ENCODE results near the gene TATDN2.
"Not testable (repeated sequence)": the region's sequence is repeated elsewhere in the genome, so short reads cannot be mapped to it uniquely, and the experiment has no call there.

TATDN2 gene

GRCh38 chr3:10269443-10269842 lies 21.2 kb downstream of the TATDN2 start:
- Mint-ChIP-seq H3K4me1 (ENCODE audit: low read depth) (peaks cover 33% of the 10 kb centered on the region), H3K27me3 (ENCODE audit: low read depth) (no peaks in the 10 kb centered on the region), H3K4me3 (no peak overlapping the region), H3K9me3 (no peaks in the 10 kb centered on the region), H3K27ac (no peak overlapping the region), H3K36me3 (ENCODE audit: low read depth) (peaks cover 61% of the 10 kb centered on the region)
- no peak for DNase-seq (ENCODE audit: low spot score)

DNA sequence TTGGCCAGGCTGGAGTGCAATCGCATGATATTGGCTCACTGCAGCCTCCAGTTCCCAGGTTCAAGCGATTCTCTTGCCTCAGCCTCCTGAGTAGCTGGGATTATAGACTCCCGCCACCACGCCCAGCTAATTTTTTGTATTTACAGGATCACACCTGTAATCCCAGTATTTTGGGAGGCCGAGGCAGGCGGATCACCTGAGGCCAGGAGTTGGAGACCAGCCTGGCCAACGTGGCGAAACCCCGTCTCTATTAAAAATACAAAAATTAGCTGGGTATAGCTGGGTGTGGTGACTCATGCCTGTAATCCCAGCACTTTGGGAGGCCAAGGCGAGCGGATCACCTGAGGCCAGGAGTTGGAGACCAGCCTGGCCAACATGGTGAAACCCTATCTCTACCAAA lies 24.2 kb downstream of the TATDN2 start:
- not testable (repeated sequence) for H3K27ac Mint-ChIP-seq; H3K27me3 Mint-ChIP-seq (ENCODE audit: low read depth); DNase-seq (ENCODE audit: low spot score); H3K9me3 Mint-ChIP-seq; H3K4me3 Mint-ChIP-seq
- H3K4me1 Mint-ChIP-seq (ENCODE audit: low read depth) = peaks cover 24% of the 10 kb centered on the region
- H3K36me3 Mint-ChIP-seq (ENCODE audit: low read depth) = peaks cover 58% of the 10 kb centered on the region

DNA sequence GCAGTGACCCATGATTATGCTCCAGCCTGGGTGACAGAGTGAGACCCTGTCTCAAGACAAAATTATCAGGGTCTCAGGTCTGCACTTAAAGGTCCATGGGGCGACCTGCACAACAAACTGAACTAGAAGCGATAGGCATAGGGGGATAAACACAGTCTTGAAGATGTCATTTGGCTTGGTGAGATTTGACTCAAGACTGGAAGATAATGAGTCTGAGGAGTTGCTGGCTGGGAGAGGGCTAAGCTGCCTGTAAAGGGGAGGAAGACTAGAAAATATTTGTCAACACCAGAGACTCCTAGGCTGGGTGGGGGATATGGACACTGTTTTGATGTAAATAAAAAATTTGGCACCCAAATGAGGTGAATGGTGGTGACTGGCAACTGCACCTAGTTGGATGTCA lies 24.7 kb downstream of the TATDN2 start:
- no peaks in the 10 kb centered on the region for H3K9me3 Mint-ChIP-seq
- no peak overlapping the region for H3K27ac Mint-ChIP-seq
- peaks cover 21% of the 10 kb centered on the region for H3K4me1 Mint-ChIP-seq (ENCODE audit: low read depth)
- peak overlapping the region; percentile 2 for H3K4me3 Mint-ChIP-seq
- H3K27me3 Mint-ChIP-seq (ENCODE audit: low read depth) = no peaks in the 10 kb centered on the region
- peaks cover 59% of the 10 kb centered on the region for H3K36me3 Mint-ChIP-seq (ENCODE audit: low read depth)
- no peak for DNase-seq (ENCODE audit: low spot score)

DNA sequence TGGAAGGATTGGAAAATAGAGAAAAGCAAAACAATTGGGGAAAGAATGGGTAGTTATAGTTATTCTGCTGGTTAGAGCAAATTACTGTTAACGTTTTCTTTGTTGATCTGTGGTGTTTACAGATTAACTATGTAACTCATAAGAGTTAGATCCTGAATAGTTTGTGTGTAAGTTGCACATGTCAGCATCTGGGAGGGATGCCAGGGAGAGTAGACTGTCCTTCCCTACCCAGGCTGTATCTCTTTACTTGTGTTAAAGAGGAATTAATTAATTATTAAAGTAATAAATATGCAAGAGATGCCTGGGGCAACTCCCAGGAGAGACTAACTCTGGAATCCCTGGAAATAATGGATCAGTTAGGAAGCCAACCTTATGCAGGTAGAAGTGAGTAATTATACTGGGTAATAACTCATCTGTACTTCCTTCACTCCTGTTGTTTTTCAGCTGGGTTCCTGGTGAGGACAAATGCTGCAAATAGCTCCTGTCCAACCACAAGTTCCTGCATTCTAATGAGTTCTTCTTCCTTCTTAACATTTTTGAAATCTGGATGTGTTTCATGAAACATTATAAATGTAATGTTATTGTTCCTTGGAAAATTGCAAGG lies 25.5 kb downstream of the TATDN2 start:
- Mint-ChIP-seq H3K4me1 (ENCODE audit: low read depth) (peaks cover 21% of the 10 kb centered on the region), H3K27me3 (ENCODE audit: low read depth) (no peaks in the 10 kb centered on the region), H3K4me3 (no peak overlapping the region), H3K27ac (no peak overlapping the region), H3K36me3 (ENCODE audit: low read depth) (peaks cover 58% of the 10 kb centered on the region), H3K9me3 (no peaks in the 10 kb centered on the region)
- no peak for DNase-seq (ENCODE audit: low spot score)

DNA sequence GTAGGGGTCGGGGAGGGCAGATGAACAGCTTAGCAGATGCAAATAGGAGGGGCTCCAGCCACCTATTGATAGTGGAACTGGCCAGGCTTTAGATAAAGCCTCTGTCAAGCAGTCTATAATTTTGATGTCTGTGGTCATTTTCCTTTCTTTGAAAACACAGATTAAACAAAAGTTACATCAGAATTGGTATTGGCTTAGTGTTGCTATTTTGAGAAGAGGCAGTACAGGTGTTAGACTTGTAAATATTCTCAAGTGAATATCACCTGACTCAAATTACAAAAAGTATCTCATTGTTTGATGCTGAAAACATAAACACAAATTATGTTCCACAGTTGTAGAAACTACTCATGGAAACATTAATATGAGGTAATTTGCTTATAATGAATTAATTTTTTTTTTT lies 26.3 kb downstream of the TATDN2 start:
- Mint-ChIP-seq H3K4me1 (ENCODE audit: low read depth) (peaks cover 21% of the 10 kb centered on the region), H3K36me3 (ENCODE audit: low read depth) (peaks cover 57% of the 10 kb centered on the region), H3K27me3 (ENCODE audit: low read depth) (no peaks in the 10 kb centered on the region), H3K27ac (no peak overlapping the region), H3K4me3 (no peak overlapping the region), H3K9me3 (no peaks in the 10 kb centered on the region)
- DNase-seq (ENCODE audit: low spot score) = no peak

DNA sequence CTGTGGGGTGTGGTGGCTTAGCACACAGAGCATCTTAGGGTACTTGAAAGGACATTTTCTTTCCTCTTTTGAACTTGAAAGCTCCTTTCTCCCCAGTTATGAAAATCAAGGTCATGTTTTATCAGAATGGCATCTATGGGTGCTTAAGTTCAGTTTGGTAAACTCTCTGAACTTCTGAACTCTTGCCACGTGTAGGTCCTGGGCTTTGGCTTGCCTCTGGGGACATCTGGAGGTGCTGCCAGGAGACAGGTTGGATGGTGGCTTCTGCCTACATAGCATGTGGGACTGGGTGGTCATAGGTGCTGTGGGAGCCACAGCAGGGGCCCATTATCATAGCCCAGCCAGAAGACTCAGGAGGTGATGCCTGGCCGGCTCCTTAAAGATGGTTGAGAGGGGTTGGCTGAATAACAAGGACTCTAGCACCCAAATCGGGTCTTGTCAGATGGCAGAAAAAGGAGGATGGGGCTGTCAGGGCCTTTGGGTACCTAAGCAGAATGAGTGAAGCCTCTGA lies 28.9 kb downstream of the TATDN2 start:
- Mint-ChIP-seq H3K36me3 (ENCODE audit: low read depth) (peaks cover 59% of the 10 kb centered on the region), H3K4me3 (no peak overlapping the region), H3K9me3 (no peaks in the 10 kb centered on the region), H3K4me1 (ENCODE audit: low read depth) (peaks cover 21% of the 10 kb centered on the region), H3K27me3 (ENCODE audit: low read depth) (no peaks in the 10 kb centered on the region), H3K27ac (no peak overlapping the region)
- DNase-seq (ENCODE audit: low spot score) = no peak

DNA sequence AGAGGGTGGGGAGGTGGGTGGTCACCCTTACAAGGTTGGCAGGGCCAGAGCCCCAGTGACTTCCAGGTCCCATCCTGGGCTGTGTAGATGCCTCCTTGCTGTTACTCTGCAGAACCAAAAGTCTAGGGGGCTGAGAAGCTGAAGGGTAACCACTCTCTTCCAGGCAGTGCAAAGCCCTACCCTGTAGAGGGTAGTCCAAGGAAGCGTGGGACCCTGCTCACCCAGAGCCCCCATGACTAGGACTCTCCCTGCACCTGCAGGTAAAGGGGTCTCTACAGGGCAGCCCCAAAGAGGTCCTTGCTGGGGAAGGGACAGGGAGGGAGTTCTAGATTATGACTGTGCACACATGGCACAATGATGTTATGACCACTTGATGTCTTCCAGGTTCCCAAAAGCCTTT lies 30.2 kb downstream of the TATDN2 start:
- no peaks in the 10 kb centered on the region for H3K9me3 Mint-ChIP-seq
- no peak overlapping the region for H3K4me3 Mint-ChIP-seq
- H3K36me3 Mint-ChIP-seq (ENCODE audit: low read depth) = peaks cover 58% of the 10 kb centered on the region
- H3K27me3 Mint-ChIP-seq (ENCODE audit: low read depth) = no peaks in the 10 kb centered on the region
- peaks cover 19% of the 10 kb centered on the region for H3K4me1 Mint-ChIP-seq (ENCODE audit: low read depth)
- DNase-seq (ENCODE audit: low spot score) = no peak
- no peak overlapping the region for H3K27ac Mint-ChIP-seq

DNA sequence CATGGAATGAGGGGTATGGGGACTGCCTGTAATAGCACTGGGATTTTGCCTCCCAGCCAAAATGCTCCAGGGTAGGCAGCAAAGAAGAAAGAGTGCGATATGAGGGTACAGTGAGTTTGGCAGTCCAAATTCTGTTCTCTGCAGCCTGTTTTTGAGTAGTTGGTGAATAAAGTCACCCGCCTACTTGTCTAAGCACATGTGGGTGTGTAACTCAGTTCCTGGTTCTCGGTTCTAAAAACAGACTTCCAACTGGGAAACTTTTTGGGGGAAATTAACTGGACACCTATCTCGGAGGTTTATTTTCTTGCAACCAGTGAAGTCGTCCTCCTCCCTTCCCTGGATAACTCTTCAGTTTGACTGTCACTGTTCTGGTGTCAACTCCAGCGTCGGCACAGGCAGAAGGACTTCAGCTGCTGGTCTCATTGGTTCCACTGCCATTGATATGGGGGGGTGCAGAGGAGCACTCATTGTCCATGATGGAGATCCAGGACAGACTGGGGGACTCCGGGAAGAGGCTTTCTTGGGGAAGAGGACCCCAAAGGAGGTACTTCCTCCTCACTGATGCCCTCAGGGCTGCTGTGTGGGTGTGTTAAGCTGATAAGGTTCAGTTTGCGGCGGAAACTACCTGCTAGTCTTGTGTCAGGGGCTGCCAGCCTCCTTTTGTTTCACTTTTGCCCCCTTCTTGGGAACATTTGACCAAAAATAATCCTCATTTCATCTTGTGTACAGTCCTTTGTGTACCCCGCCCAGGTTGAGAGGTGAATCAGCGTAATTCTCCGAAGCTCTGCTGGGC lies 31.3 kb downstream of the TATDN2 start:
- Mint-ChIP-seq H3K36me3 (ENCODE audit: low read depth) (peaks cover 55% of the 10 kb centered on the region), H3K27me3 (ENCODE audit: low read depth) (no peaks in the 10 kb centered on the region), H3K27ac (no peak overlapping the region), H3K4me1 (ENCODE audit: low read depth) (peaks cover 21% of the 10 kb centered on the region), H3K9me3 (no peaks in the 10 kb centered on the region), H3K4me3 (no peak overlapping the region)
- DNase-seq (ENCODE audit: low spot score) = no peak

DNA sequence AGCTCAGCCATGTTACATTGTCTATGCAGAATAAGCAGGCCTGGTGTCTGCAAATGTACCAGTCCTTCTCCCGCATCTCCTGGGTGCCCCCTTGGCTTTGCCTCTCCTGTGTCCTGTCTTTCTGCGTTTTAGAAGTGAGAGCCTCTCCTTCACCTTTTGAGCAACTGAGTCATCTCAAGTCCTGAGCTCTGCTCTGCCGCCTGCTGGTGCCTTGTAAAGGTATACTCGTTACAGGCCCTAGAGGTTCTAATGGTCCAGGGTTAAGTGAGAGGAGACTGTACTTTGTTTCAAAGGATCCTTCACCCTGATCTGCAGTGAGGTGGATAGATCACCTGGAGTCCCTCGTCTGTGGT lies 31.9 kb downstream of the TATDN2 start:
- Mint-ChIP-seq H3K4me3 (no peak overlapping the region), H3K9me3 (no peaks in the 10 kb centered on the region), H3K4me1 (ENCODE audit: low read depth) (peaks cover 26% of the 10 kb centered on the region), H3K27ac (no peak overlapping the region), H3K36me3 (ENCODE audit: low read depth) (peaks cover 53% of the 10 kb centered on the region), H3K27me3 (ENCODE audit: low read depth) (no peaks in the 10 kb centered on the region)
- no peak for DNase-seq (ENCODE audit: low spot score)

GRCh38 chr3:10280571-10280970 lies 32.3 kb downstream of the TATDN2 start:
- peaks cover 28% of the 10 kb centered on the region for H3K4me1 Mint-ChIP-seq (ENCODE audit: low read depth)
- DNase-seq (ENCODE audit: low spot score) = no peak
- H3K36me3 Mint-ChIP-seq (ENCODE audit: low read depth) = peaks cover 53% of the 10 kb centered on the region
- H3K27ac Mint-ChIP-seq = no peak overlapping the region
- H3K27me3 Mint-ChIP-seq (ENCODE audit: low read depth) = no peaks in the 10 kb centered on the region
- no peaks in the 10 kb centered on the region for H3K9me3 Mint-ChIP-seq
- no peak overlapping the region for H3K4me3 Mint-ChIP-seq

GRCh38 chr3:10281951-10282350 lies 33.7 kb downstream of the TATDN2 start:
- no peak overlapping the region for H3K27ac Mint-ChIP-seq
- peaks cover 58% of the 10 kb centered on the region for H3K36me3 Mint-ChIP-seq (ENCODE audit: low read depth)
- H3K4me1 Mint-ChIP-seq (ENCODE audit: low read depth) = peaks cover 28% of the 10 kb centered on the region
- no peak overlapping the region for H3K4me3 Mint-ChIP-seq
- H3K27me3 Mint-ChIP-seq (ENCODE audit: low read depth) = no peaks in the 10 kb centered on the region
- H3K9me3 Mint-ChIP-seq = no peaks in the 10 kb centered on the region
- DNase-seq (ENCODE audit: low spot score) = no peak

DNA sequence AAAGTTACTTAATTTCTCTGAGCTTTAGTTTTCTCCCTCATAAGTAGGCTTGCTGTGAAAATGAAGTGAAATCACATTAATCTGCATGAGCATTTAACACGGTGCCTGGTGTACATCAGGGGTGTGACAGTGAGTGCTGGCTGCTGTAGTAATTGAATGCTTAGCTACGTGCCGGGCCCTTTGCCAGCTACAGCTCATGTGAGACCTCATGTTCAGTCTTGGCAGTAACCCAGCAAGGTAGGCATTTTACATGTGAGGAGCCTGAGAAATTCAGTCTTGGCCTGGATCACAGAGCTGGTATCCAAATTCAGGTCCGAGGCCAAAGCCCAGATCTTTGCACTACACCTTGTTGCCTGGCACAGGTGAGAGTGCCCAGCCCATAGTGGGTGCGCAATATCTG lies 35.4 kb downstream of the TATDN2 start:
- no peak overlapping the region for H3K4me3 Mint-ChIP-seq
- peaks cover 54% of the 10 kb centered on the region for H3K36me3 Mint-ChIP-seq (ENCODE audit: low read depth)
- peak overlapping the region; percentile 26 for H3K27ac Mint-ChIP-seq
- no peaks in the 10 kb centered on the region for H3K27me3 Mint-ChIP-seq (ENCODE audit: low read depth)
- no peaks in the 10 kb centered on the region for H3K9me3 Mint-ChIP-seq
- H3K4me1 Mint-ChIP-seq (ENCODE audit: low read depth) = peaks cover 26% of the 10 kb centered on the region
- DNase-seq (ENCODE audit: low spot score) = no peak

- H3K4me1 Mint-ChIP-seq (ENCODE audit: low read depth) = peaks cover 26% of the 10 kb centered on the region
- H3K4me3 Mint-ChIP-seq = peak overlapping the region; percentile 8
- H3K9me3 Mint-ChIP-seq = no peaks in the 10 kb centered on the region
- peaks cover 53% of the 10 kb centered on the region for H3K36me3 Mint-ChIP-seq (ENCODE audit: low read depth)
- H3K27me3 Mint-ChIP-seq (ENCODE audit: low read depth) = no peaks in the 10 kb centered on the region
- DNase-seq (ENCODE audit: low spot score) = peak; percentile 28
- peak overlapping the region; percentile 46 for H3K27ac Mint-ChIP-seq
Measured at GRCh38 chr3:10284496-10284895, 36.2 kb downstream of the TATDN2 start.

GRCh38 chr3:10285272-10286132 lies 37.2 kb downstream of the TATDN2 start:
- Mint-ChIP-seq H3K4me1 (ENCODE audit: low read depth) (peaks cover 26% of the 10 kb centered on the region), H3K27ac (peak overlapping the region; percentile 55), H3K4me3 (no peak overlapping the region), H3K36me3 (ENCODE audit: low read depth) (peaks cover 47% of the 10 kb centered on the region), H3K27me3 (ENCODE audit: low read depth) (no peaks in the 10 kb centered on the region), H3K9me3 (no peaks in the 10 kb centered on the region)
- no peak for DNase-seq (ENCODE audit: low spot score)

Data from T-helper 2 cell treated with Interferon-gamma antibody and Interleukin-4, amounts not matched to agents 5 μg/mL and 100 μg/mL, for 36 hours (primary cell).